ENCODE data around the gene DDX6. TPM values are rescaled to one million over a fixed set of nuclear protein-coding genes. Genes with fewer than 3 reads are reported as not detected.

Gene DDX6
- total and polyA plus RNA-seq, 9 of the 15 experiments (the other 6 are each of a cell fraction or from before 2014, with no cell fraction given), result 10.0 to 102 (median 58.2) TPM

DNA sequence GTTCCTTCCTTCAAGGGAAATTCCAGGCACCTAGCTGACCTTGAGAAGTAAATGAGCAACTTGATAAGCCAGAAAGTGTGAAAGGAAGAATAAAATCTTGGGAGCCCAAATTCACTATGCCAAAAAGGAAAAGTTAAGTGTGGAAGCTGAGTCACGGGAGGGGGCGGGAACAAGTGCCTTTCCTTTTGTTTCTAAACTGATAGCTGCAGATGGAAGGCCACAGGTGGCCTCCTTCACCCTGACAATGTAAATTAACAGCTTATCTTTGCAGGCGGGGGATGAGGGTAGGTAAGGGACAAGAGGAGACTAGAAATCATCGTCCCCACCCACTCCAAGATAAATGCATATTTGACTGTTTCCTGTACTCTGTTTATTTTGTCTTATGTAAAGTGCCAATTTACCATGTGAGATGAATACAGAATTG lies 75.1 kb downstream of the DDX6 start (continued):
- TF ChIP-seq, protein P1, sequence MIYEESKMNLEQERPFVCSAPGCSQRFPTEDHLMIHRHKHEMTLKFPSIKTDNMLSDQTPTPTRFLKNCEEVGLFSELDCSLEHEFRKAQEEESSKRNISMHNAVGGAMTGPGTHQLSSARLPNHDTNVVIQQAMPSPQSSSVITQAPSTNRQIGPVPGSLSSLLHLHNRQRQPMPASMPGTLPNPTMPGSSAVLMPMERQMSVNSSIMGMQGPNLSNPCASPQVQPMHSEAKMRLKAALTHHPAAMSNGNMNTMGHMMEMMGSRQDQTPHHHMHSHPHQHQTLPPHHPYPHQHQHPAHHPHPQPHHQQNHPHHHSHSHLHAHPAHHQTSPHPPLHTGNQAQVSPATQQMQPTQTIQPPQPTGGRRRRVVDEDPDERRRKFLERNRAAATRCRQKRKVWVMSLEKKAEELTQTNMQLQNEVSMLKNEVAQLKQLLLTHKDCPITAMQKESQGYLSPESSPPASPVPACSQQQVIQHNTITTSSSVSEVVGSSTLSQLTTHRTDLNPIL (CRISPR knock-in tag; IDR thresholded peaks at IDR 0.05), result no peak
- no peak for TF ChIP-seq PURB (CRISPR knock-in tag; IDR thresholded peaks at IDR 0.05; ENCODE audit: low read depth)
- no peak for TF ChIP-seq MAX (CRISPR knock-in tag; IDR thresholded peaks at IDR 0.05)
- TF ChIP-seq, protein P2, sequence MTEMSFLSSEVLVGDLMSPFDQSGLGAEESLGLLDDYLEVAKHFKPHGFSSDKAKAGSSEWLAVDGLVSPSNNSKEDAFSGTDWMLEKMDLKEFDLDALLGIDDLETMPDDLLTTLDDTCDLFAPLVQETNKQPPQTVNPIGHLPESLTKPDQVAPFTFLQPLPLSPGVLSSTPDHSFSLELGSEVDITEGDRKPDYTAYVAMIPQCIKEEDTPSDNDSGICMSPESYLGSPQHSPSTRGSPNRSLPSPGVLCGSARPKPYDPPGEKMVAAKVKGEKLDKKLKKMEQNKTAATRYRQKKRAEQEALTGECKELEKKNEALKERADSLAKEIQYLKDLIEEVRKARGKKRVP (CRISPR knock-in tag; IDR thresholded peaks at IDR 0.05), result no peak
- peak; percentile 45; the same call in 1 of the 2 replicates for TF ChIP-seq ATF3 (IDR thresholded peaks at IDR 0.05)
- no peak for TF ChIP-seq ATF3 (CRISPR knock-in tag; conservative IDR thresholded peaks at IDR 0.05)
- 0 out of 2 replicates have a peak, but pooled peaks have one; percentile 26 for TF ChIP-seq MTA3 (IDR thresholded peaks at IDR 0.05; ENCODE audit: borderline replicate concordance)
- TF ChIP-seq HNRNPH1 (optimal IDR thresholded peaks at IDR 0.05; ENCODE audit: low read depth, low read length), result no peak
- peak; percentile 82 for TF ChIP-seq EGR1 (conservative IDR thresholded peaks at IDR 0.05)
- TF ChIP-seq MAFG (tag; conservative IDR thresholded peaks at IDR 0.05), result peak; percentile 54
- TF ChIP-seq ZNF23 (CRISPR knock-in tag; IDR thresholded peaks at IDR 0.05), result no peak
- no peak for TF ChIP-seq NFE2L1 (tag; IDR thresholded peaks at IDR 0.05; ENCODE audit: borderline replicate concordance, low read depth)
- peak; percentile 69; the same call in 1 of the 2 replicates for TF ChIP-seq NCOA1 (IDR thresholded peaks at IDR 0.05; ENCODE audit: low read depth)
- TF ChIP-seq, protein P3, sequence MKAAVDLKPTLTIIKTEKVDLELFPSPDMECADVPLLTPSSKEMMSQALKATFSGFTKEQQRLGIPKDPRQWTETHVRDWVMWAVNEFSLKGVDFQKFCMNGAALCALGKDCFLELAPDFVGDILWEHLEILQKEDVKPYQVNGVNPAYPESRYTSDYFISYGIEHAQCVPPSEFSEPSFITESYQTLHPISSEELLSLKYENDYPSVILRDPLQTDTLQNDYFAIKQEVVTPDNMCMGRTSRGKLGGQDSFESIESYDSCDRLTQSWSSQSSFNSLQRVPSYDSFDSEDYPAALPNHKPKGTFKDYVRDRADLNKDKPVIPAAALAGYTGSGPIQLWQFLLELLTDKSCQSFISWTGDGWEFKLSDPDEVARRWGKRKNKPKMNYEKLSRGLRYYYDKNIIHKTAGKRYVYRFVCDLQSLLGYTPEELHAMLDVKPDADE (conservative IDR thresholded peaks at IDR 0.05; ENCODE audit: control insufficient read depth, low read depth, low read length), result no peak
- no peak for TF ChIP-seq ZNF583 (CRISPR knock-in tag; IDR thresholded peaks at IDR 0.05)
- TF ChIP-seq TCF3 (CRISPR knock-in tag; IDR thresholded peaks at IDR 0.05), result peak; percentile 76
- TF ChIP-seq PRMT5 (CRISPR knock-in tag; IDR thresholded peaks at IDR 0.05), result no peak
- peak; percentile 69 for TF ChIP-seq LEF1 (IDR thresholded peaks at IDR 0.05)
- no peak for TF ChIP-seq MYBL2 (IDR thresholded peaks at IDR 0.05; ENCODE audit: low read depth)
- TF ChIP-seq MYBL2 (CRISPR knock-in tag; IDR thresholded peaks at IDR 0.05; ENCODE audit: borderline replicate concordance), result no peak
- TF ChIP-seq TCF7L2 (IDR thresholded peaks at IDR 0.05; ENCODE audit: low read depth, low read length), result no peak
- no peak for TF ChIP-seq NUFIP1 (IDR thresholded peaks at IDR 0.05; ENCODE audit: partially characterized antibody)
- TF ChIP-seq XRCC4 (IDR thresholded peaks at IDR 0.05; ENCODE audit: extremely low read depth, insufficient read depth, insufficient read length), result no peak
- TF ChIP-seq BACH1 (tag; IDR thresholded peaks at IDR 0.05), result no peak
- TF ChIP-seq SRSF1 (IDR thresholded peaks at IDR 0.05; ENCODE audit: low read depth, low read length), result no peak
- no peak for TF ChIP-seq ETV6 (IDR thresholded peaks at IDR 0.05; ENCODE audit: borderline replicate concordance in 1 of 2, low read depth in 2 of 2, low read length in 1 of 2)
- TF ChIP-seq ETV6 (CRISPR knock-in tag; IDR thresholded peaks at IDR 0.05; ENCODE audit: borderline replicate concordance), result no peak
- TF ChIP-seq PHF20 (IDR thresholded peaks at IDR 0.05; ENCODE audit: partially characterized antibody), result no peak

Data from K562 (cell line).